ENCODE measurements around the gene EFCAB14.

- TF ChIP-seq CTCF (IDR thresholded peaks at IDR 0.05; ENCODE audit: control extremely low read depth in 1 of 3, insufficient read depth in 1 of 3, low read depth in 1 of 3, low read length in 3 of 3): peak; percentile 68 to 96 (median 84)
- no peak for TF ChIP-seq EGR1 (IDR thresholded peaks at IDR 0.05; ENCODE audit: borderline replicate concordance, low read depth, low read length)
- TF ChIP-seq SP4 (IDR thresholded peaks at IDR 0.05; ENCODE audit: low read length): no peak
- TF ChIP-seq GABPA (IDR thresholded peaks at IDR 0.05; ENCODE audit: borderline replicate concordance, insufficient read depth, low read length): no peak
- no peak for TF ChIP-seq HDAC6 (IDR thresholded peaks at IDR 0.05; ENCODE audit: low read depth, low read length)
- no peak for TF ChIP-seq CREB1 (IDR thresholded peaks at IDR 0.05)
- TF ChIP-seq POU5F1 (IDR thresholded peaks at IDR 0.05; ENCODE audit: low read depth, low read length): no peak
- 0 out of 2 replicates have a peak, but pooled peaks have one; percentile 54 for TF ChIP-seq TAF1 (IDR thresholded peaks at IDR 0.05; ENCODE audit: low read depth, low read length)
- no peak for TF ChIP-seq ATF3 (IDR thresholded peaks at IDR 0.05; ENCODE audit: insufficient read depth, low read depth, low read length)
- no peak for TF ChIP-seq EP300 (IDR thresholded peaks at IDR 0.05; ENCODE audit: borderline replicate concordance in 1 of 2, low read depth in 2 of 2, low read length in 2 of 2)
- TF ChIP-seq POLR2AphosphoS5 (IDR thresholded peaks at IDR 0.05; ENCODE audit: low read depth, low read length): no peak
- TF ChIP-seq CEBPB (IDR thresholded peaks at IDR 0.05; ENCODE audit: low read depth, low read length): peak; percentile 75
- TF ChIP-seq SAP30 (IDR thresholded peaks at IDR 0.05; ENCODE audit: insufficient read depth, insufficient replicate concordance, low read length): no peak
Observed at GRCh38 chr1:46724991-46725735, 6.2 kb upstream of the EFCAB14 start.
